ENCODE data around the gene IL23R.

The IL23R gene

GRCh38 chr1:67274623-67275325 lies 108.5 kb downstream of the IL23R start:
- no peak for DNase-seq (ENCODE audit: extremely low read depth, low read depth)
- no peak for TF ChIP-seq CTCF (IDR thresholded peaks at IDR 0.05; ENCODE audit: low read depth, low read length, missing control alignments)
- H3K4me3 ChIP-seq (replicated peaks; ENCODE audit: low read depth, low read length), result no peak overlapping the region

- no peak for TF ChIP-seq CTCF (IDR thresholded peaks at IDR 0.05; ENCODE audit: low read depth, low read length, missing control alignments)
- no peak for DNase-seq (ENCODE audit: extremely low read depth, low read depth)
Observed at GRCh38 chr1:67280696-67281095, 114.4 kb downstream of the IL23R start.

GRCh38 chr1:67281244-67281643 lies 115.0 kb downstream of the IL23R start:
- no peak for TF ChIP-seq CTCF (IDR thresholded peaks at IDR 0.05; ENCODE audit: low read depth, low read length, missing control alignments)
- H3K4me3 ChIP-seq (replicated peaks; ENCODE audit: low read depth, low read length), result no peak overlapping the region
- no peak for DNase-seq (ENCODE audit: extremely low read depth, low read depth)

More at GRCh38 chr1:67280696-67281095, 114.4 kb downstream of the IL23R start:
- no peak overlapping the region for H3K4me3 ChIP-seq (replicated peaks; ENCODE audit: low read depth, low read length)

- no peak overlapping the region for H3K4me3 ChIP-seq (replicated peaks; ENCODE audit: low read depth, low read length)
- no peak for DNase-seq (ENCODE audit: extremely low read depth, low read depth)
- TF ChIP-seq CTCF (IDR thresholded peaks at IDR 0.05; ENCODE audit: low read depth, low read length, missing control alignments), result no peak
Observed at GRCh38 chr1:67285780-67286488, 119.7 kb downstream of the IL23R start.

- H3K4me3 ChIP-seq (replicated peaks; ENCODE audit: low read depth, low read length), result no peak overlapping the region
- no peak for TF ChIP-seq CTCF (IDR thresholded peaks at IDR 0.05; ENCODE audit: low read depth, low read length, missing control alignments)
- DNase-seq (ENCODE audit: extremely low read depth, low read depth), result no peak
Observed at GRCh38 chr1:67290236-67290635, 124.0 kb downstream of the IL23R start.

GRCh38 chr1:67294836-67295617 lies 128.8 kb downstream of the IL23R start:
- no peak for DNase-seq (ENCODE audit: extremely low read depth, low read depth)
- TF ChIP-seq CTCF (IDR thresholded peaks at IDR 0.05; ENCODE audit: low read depth, low read length, missing control alignments), result no peak
- H3K4me3 ChIP-seq (replicated peaks; ENCODE audit: low read depth, low read length), result no peak overlapping the region

Data from HFF-Myc (cell line).